HepG2 (cell line): ENCODE measurements around the gene C4orf46.

Experiments
- ATF4 ChIP-seq, 2 experiments: fragments of 450-650 bp in 1 of 2; sonication (generic) in 1 of 2; formaldehyde crosslinking; IDR thresholded peaks; 2 replicates each; pipeline versions ENCODE4 v1.5.0 to v1.8.0; 2020 to 2022; ENCODE audit warnings: mild to moderate bottlenecking in 1 of 2, missing genetic modification reagents in 1 of 2
- CTCF ChIP-seq: sonication (generic); formaldehyde crosslinking; IDR thresholded peaks from 2 replicates; pipeline ENCODE4 v1.5.0; 2020; ENCODE audit warnings: mild to moderate bottlenecking, missing genetic modification reagents, moderate library complexity
- GLMP ChIP-seq: sonication (generic); formaldehyde crosslinking; IDR thresholded peaks from 2 replicates; pipeline ENCODE4 v1.9.0; 2021; ENCODE audit warnings: missing genetic modification reagents, mild to moderate bottlenecking, borderline replicate concordance
- NFE2 ChIP-seq: sonication (generic); formaldehyde crosslinking; IDR thresholded peaks from 2 replicates; pipeline ENCODE4 v1.4.0; 2020; ENCODE audit warnings: missing genetic modification reagents
- POLR2A ChIP-seq, 2 experiments: IDR thresholded peaks; 2 replicates each; pipeline ENCODE4 v1.6.1; 2011; ENCODE audit warnings: low read depth in 2 of 2, low read length in 2 of 2, mild to moderate bottlenecking in 1 of 2, moderate library complexity in 1 of 2; ENCODE audit not compliant: insufficient read depth in 1 of 2
- RELA ChIP-seq: sonication (generic); formaldehyde crosslinking; IDR thresholded peaks from 2 replicates; pipeline ENCODE4 v1.4.0; 2020; ENCODE audit warnings: missing genetic modification reagents
- RFX5 ChIP-seq: IDR thresholded peaks from 2 replicates; pipeline ENCODE4 v1.6.1; 2011; ENCODE audit warnings: low read depth, low read length, improper control_type of control experiment
- TBP ChIP-seq: sonication (generic); formaldehyde crosslinking; IDR thresholded peaks from 2 replicates; pipeline ENCODE4 v1.5.0; 2020; ENCODE audit warnings: missing genetic modification reagents
- ZBTB43 ChIP-seq: sonication (generic); formaldehyde crosslinking; conservative IDR thresholded peaks from 2 replicates; pipeline ENCODE4 v1.4.0; 2020; ENCODE audit warnings: missing genetic modification reagents
- ZNF251 ChIP-seq: sonication (generic); formaldehyde crosslinking; IDR thresholded peaks from 2 replicates; pipeline ENCODE4 v1.9.0; 2021; ENCODE audit warnings: mild to moderate bottlenecking, missing genetic modification reagents

GRCh38 chr4:158669310-158669709 lies 2.4 kb downstream of the C4orf46 start:
- TF ChIP-seq CTCF (CRISPR knock-in tag) (no peak), GLMP (CRISPR knock-in tag) (no peak), ATF4 (CRISPR knock-in tag; IDR thresholded peaks at IDR 0.05) (no peak), POLR2A (IDR thresholded peaks at IDR 0.05; ENCODE audit: insufficient read depth in 1 of 2, low read depth in 2 of 2, low read length in 2 of 2) (no peak), TBP (CRISPR knock-in tag) (no peak), ZBTB43 (no peak), RELA (no peak), NFE2 (CRISPR knock-in tag) (no peak), ZNF251 (CRISPR knock-in tag) (no peak), RFX5 (no peak)
